Left lung (tissue), 10 donors: ENCODE measurements around the gene PLP1. TPM values are rescaled to one million over a fixed set of nuclear protein-coding genes. Genes with fewer than 3 reads are reported as not detected.

Source experiments
- ATAC-seq: fragments of 200-7000 bp; cut with Tn5 transposase; one replicate; pipeline ENCODE4 v1.9.1; 2020; ENCODE audit warnings: moderate library complexity
- DNase-seq, 4 donors: peaks; one replicate each; pipeline ENCODE4 v3.0.0-alpha.2; 2013 to 2020
- H3K27ac ChIP-seq, 2 donors: fragments of 200-600 bp; sonication (generic) in 1 of 2; one replicate each; pipeline versions ENCODE4 v1.5.0 to v1.8.0; 2020 to 2021
- H3K27me3 ChIP-seq, 2 donors: fragments of 200-600 bp; sonication (generic) in 1 of 2; one replicate each; pipeline versions ENCODE4 v1.5.0 to v1.8.0; 2020 to 2021
- H3K36me3 ChIP-seq, 2 donors: fragments of 200-600 bp; sonication (generic) in 1 of 2; one replicate each; pipeline versions ENCODE4 v1.5.0 to v1.8.0; 2020 to 2021
- H3K4me1 ChIP-seq, 2 donors: fragments of 200-600 bp; one replicate each; pipeline ENCODE4 v1.8.0; 2021
- H3K4me3 ChIP-seq, 2 donors: fragments of 200-600 bp; sonication (generic) in 1 of 2; one replicate each; pipeline versions ENCODE4 v1.5.0 to v1.8.0; 2020 to 2021; ENCODE audit warnings: mild to moderate bottlenecking in 1 of 2
- H3K9me3 ChIP-seq, 2 donors: fragments of 200-600 bp; sonication (generic) in 1 of 2; one replicate each; pipeline versions ENCODE4 v1.5.0 to v1.8.0; 2020 to 2021
- intact Hi-C, 2 donors: fragments of 100-400 bp; cut with DNase I; formaldehyde crosslinking; loops; one replicate each; pipeline versions ENCODE4 v1.11.2 to v1.14.2; 2022
- polyA plus RNA-seq, 6 donors: library from polyadenylated mRNA; unstranded; fragments of 120-200 nt; gene quantifications; one replicate each; pipeline ENCODE4 v1.2.1, GENCODE V29; 2013; ENCODE audit not compliant: insufficient read length in 6 of 6
- total RNA-seq, 2 donors: library from RNA; stranded (reverse); fragmentation: NEBNext Ultra II Directional; extraction: Animal tissue kit (Norgen Biotek cat#: 25700); gene quantifications; one replicate each; pipeline ENCODE4 v1.2.1, GENCODE V29; 2021
- TF ChIP-seq, protein P1 (sequence below), 2 donors: fragments of 200-600 bp; sonication (generic) in 1 of 2; IDR thresholded peaks; one replicate each; pipeline versions ENCODE4 v1.5.0 to v1.8.0; 2021; ENCODE audit warnings: antibody characterized with exemption in 2 of 2
- donor health status: DM: no; HTN: yes; CAD: no.
- donor health status: DM: no; HTN: no; CAD: no.

Gene PLP1
- total and polyA plus RNA-seq, 8 donors, result 0.08 to 22.2 (median 13.1) TPM

DNA sequence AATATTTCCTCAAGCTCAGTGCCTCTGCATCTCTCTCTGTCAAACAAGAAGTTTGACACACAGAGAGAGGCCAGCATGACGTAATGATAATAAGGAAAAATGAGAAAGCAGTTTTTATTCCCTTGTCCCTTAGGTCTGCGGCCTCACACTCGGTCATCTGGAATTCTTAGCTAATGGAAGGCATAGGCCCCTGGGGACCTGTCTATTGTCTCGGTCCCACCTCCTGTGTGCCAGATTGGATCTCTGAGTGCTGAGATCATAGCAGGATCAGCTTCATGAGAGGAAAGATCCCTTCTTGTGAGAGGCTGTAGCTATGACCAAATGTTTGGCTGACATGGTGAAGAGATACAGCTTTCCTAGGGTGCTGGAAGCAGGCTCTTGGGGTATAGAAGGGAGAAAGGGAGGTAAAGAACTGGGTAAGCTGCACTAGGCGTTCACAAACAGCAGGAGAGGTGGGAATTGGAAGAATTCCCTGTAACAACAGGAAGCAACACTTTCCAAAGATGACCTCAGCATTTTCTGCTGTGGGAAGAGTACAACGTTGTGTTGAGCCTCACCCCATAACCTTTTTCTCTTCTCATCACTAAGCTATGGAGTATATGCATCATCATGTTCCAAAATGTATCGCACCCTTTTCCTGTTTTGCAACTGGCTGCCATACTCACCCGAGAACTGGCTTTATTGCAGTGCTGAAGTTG lies 45.7 kb upstream of the PLP1 start:
- H3K27me3 ChIP-seq, result peaks cover 0 to 11% of the 10 kb centered on the region in 2 donors
- ATAC-seq, result no peak
- H3K4me1 ChIP-seq, result no peaks in the 10 kb centered on the region
- TF ChIP-seq, protein P1, sequence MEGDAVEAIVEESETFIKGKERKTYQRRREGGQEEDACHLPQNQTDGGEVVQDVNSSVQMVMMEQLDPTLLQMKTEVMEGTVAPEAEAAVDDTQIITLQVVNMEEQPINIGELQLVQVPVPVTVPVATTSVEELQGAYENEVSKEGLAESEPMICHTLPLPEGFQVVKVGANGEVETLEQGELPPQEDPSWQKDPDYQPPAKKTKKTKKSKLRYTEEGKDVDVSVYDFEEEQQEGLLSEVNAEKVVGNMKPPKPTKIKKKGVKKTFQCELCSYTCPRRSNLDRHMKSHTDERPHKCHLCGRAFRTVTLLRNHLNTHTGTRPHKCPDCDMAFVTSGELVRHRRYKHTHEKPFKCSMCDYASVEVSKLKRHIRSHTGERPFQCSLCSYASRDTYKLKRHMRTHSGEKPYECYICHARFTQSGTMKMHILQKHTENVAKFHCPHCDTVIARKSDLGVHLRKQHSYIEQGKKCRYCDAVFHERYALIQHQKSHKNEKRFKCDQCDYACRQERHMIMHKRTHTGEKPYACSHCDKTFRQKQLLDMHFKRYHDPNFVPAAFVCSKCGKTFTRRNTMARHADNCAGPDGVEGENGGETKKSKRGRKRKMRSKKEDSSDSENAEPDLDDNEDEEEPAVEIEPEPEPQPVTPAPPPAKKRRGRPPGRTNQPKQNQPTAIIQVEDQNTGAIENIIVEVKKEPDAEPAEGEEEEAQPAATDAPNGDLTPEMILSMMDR (IDR thresholded peaks at IDR 0.05), result no peak
- no peaks in the 10 kb centered on the region for H3K9me3 ChIP-seq
- no peak overlapping the region for H3K27ac ChIP-seq
- no peaks in the 10 kb centered on the region for H3K36me3 ChIP-seq
- intact Hi-C loops, result no loop called here
- H3K4me3 ChIP-seq, result no peak overlapping the region
- DNase-seq, result peak in 1 of 4 donors; percentile 26

- TF ChIP-seq, protein P1 (IDR thresholded peaks at IDR 0.05), result no peak
- no peak overlapping the region for H3K4me3 ChIP-seq
Measured at GRCh38 chrX:103733017-103733416, 43.6 kb upstream of the PLP1 start.

GRCh38 chrX:103734125-103734760 lies 42.4 kb upstream of the PLP1 start:
- no peak overlapping the region for H3K27ac ChIP-seq
- H3K36me3 ChIP-seq, result no peaks in the 10 kb centered on the region
- H3K4me3 ChIP-seq, result no peak overlapping the region
- DNase-seq (no peak), ATAC-seq (no peak)
- H3K4me1 ChIP-seq, result no peaks in the 10 kb centered on the region
- intact Hi-C loops, result no loop called here
- no peaks in the 10 kb centered on the region for H3K9me3 ChIP-seq
- TF ChIP-seq, protein P1 (IDR thresholded peaks at IDR 0.05), result no peak
- peaks cover 0 to 6% of the 10 kb centered on the region in 2 donors for H3K27me3 ChIP-seq

More at GRCh38 chrX:103733017-103733416, 43.6 kb upstream of the PLP1 start:
- ATAC-seq (no peak), DNase-seq (no peak)
- Histone ChIP-seq H3K9me3 (no peaks in the 10 kb centered on the region), H3K27me3 (peaks cover 0 to 10% of the 10 kb centered on the region in 2 donors), H3K27ac (no peak overlapping the region), H3K36me3 (no peaks in the 10 kb centered on the region), H3K4me1 (no peaks in the 10 kb centered on the region)
- intact Hi-C loops, result no loop called here

GRCh38 chrX:103737696-103738095 lies 38.9 kb upstream of the PLP1 start:
- Histone ChIP-seq H3K27ac (no peak overlapping the region), H3K4me3 (no peak overlapping the region), H3K4me1 (no peaks in the 10 kb centered on the region), H3K9me3 (no peaks in the 10 kb centered on the region), H3K36me3 (no peaks in the 10 kb centered on the region), H3K27me3 (no peaks in the 10 kb centered on the region)
- intact Hi-C loops, result no loop called here
- ATAC-seq, result no peak
- TF ChIP-seq, protein P1 (IDR thresholded peaks at IDR 0.05), result no peak
- no peak for DNase-seq

GRCh38 chrX:103739421-103739820 lies 37.2 kb upstream of the PLP1 start:
- intact Hi-C loops, result no loop called here
- H3K9me3 ChIP-seq, result no peaks in the 10 kb centered on the region
- no peak overlapping the region for H3K4me3 ChIP-seq
- TF ChIP-seq, protein P1 (IDR thresholded peaks at IDR 0.05), result no peak
- ATAC-seq (no peak), DNase-seq (no peak)
- H3K27ac ChIP-seq, result no peak overlapping the region
- no peaks in the 10 kb centered on the region for H3K27me3 ChIP-seq
- no peaks in the 10 kb centered on the region for H3K36me3 ChIP-seq
- H3K4me1 ChIP-seq, result no peaks in the 10 kb centered on the region
